SK-N-SH (cell line): Measurements from ENCODE around the gene UBTD2. TPM values are rescaled to one million over a fixed set of nuclear protein-coding genes. Genes with fewer than 3 reads are reported as not detected.

Experiments used
- CTCF ChIA-PET: fragments of 300-600, 350-600 bp; formaldehyde crosslinking; extraction: SDS; loops from one replicate; lab custom pipeline; 2021; lab: Yijun Ruan, JAX
- POLR2A ChIA-PET: fragments of 350-600 bp; sonication (Branson Sonifier 250); formaldehyde crosslinking; extraction: SDS; loops from one replicate; lab custom pipeline; 2020; ENCODE audit warnings: antibody characterized with exemption, inconsistent platforms; lab: Yijun Ruan, JAX
- DNase-seq: peaks from one replicate; pipeline ENCODE4 v3.0.0; 2012
- H2AFZ ChIP-seq: fragments of 200-600 bp; sonication (generic); 2 replicates; pipeline ENCODE4 v1.8.1; 2016; ENCODE audit warnings: antibody characterized with exemption, mild to moderate bottlenecking, low read depth
- H3F3A ChIP-seq: fragments of 200-600 bp; sonication (generic); replicated peaks from 2 replicates; pipeline ENCODE3; 2016; ENCODE audit warnings: antibody characterized with exemption, mild to moderate bottlenecking; ENCODE audit not compliant: insufficient read depth
- H3K27ac ChIP-seq, 2 experiments: fragments of 200-500 bp in 1 of 2; fragments of 200-600 bp in 1 of 2; sonication (Bioruptor generic) in 1 of 2; sonication (generic), shearing (Covaris generic) in 1 of 2; 2 replicates each; pipeline versions ENCODE4 v1.5.1 to v1.6.1; 2014 to 2016; ENCODE audit warnings: low read depth in 2 of 2, inconsistent platforms in 1 of 2, low read length in 1 of 2, mild to moderate bottlenecking in 1 of 2, mixed read lengths in 1 of 2
- H3K27me3 ChIP-seq: fragments of 200-600 bp; sonication (generic), shearing (Covaris generic); 2 replicates; pipeline ENCODE4 v1.6.1; 2016; ENCODE audit warnings: mixed run types; ENCODE audit not compliant: insufficient read depth
- H3K36me3 ChIP-seq, 2 experiments: fragments of 200-500 bp in 1 of 2; fragments of 200-600 bp in 1 of 2; sonication (Bioruptor generic) in 1 of 2; sonication (generic) in 1 of 2; replicated peaks in 1 of 2; 2 replicates each; pipeline versions ENCODE3 to v1.5.1; 2014 to 2016; ENCODE audit warnings: low read length in 1 of 2, mild to moderate bottlenecking in 1 of 2; ENCODE audit not compliant: insufficient read depth in 2 of 2, control insufficient read depth in 1 of 2
- H3K4me1 ChIP-seq, 2 experiments: fragments of 200-500 bp in 1 of 2; fragments of 200-600 bp in 1 of 2; sonication (Bioruptor generic) in 1 of 2; sonication (generic), shearing (Covaris generic) in 1 of 2; 2 replicates each; pipeline versions ENCODE4 v1.5.1 to v1.6.1; 2014 to 2016; ENCODE audit warnings: low read depth in 1 of 2, low read length in 1 of 2, mixed run types in 1 of 2; ENCODE audit not compliant: insufficient read depth in 2 of 2, control insufficient read depth in 1 of 2
- H3K4me2 ChIP-seq: fragments of 200-600 bp; sonication (generic), shearing (Covaris generic); 2 replicates; pipeline ENCODE4 v1.6.1; 2017; ENCODE audit warnings: mixed run types
- H3K4me3 ChIP-seq, 2 experiments: fragments of 200-500 bp in 1 of 2; fragments of 200-600 bp in 1 of 2; sonication (Bioruptor generic) in 1 of 2; sonication (generic), shearing (Covaris generic) in 1 of 2; 2 replicates each; pipeline versions ENCODE4 v1.5.1 to v1.8.1; 2014 to 2016; ENCODE audit warnings: low read depth in 2 of 2, inconsistent platforms in 1 of 2, low read length in 1 of 2, mild to moderate bottlenecking in 1 of 2, mixed read lengths in 1 of 2, moderate library complexity in 1 of 2
- H3K79me2 ChIP-seq: fragments of 200-600 bp; sonication (generic); 2 replicates; pipeline ENCODE4 v1.8.1; 2017; ENCODE audit warnings: mild to moderate bottlenecking; ENCODE audit not compliant: insufficient read depth
- H3K9ac ChIP-seq: fragments of 200-600 bp; sonication (generic); 2 replicates; pipeline ENCODE4 v1.6.1; 2017; ENCODE audit warnings: mixed run types
- H3K9me2 ChIP-seq: fragments of 200-600 bp; sonication (generic); 2 replicates; pipeline ENCODE4 v1.6.1; 2017; ENCODE audit warnings: mixed run types
- H3K9me3 ChIP-seq: fragments of 200-600 bp; sonication (generic); 2 replicates; pipeline ENCODE4 v1.6.1; 2017; ENCODE audit warnings: mixed run types, mild to moderate bottlenecking, moderate library complexity
- H4K20me1 ChIP-seq: fragments of 200-600 bp; sonication (generic); 2 replicates; pipeline ENCODE4 v1.6.1; 2017; ENCODE audit warnings: mild to moderate bottlenecking, mixed run types; ENCODE audit not compliant: insufficient read depth
- CHD2 ChIP-seq: fragments of 150-350 bp; IDR thresholded peaks from 2 replicates; pipeline ENCODE4 v1.6.1; 2018; ENCODE audit warnings: low read length; ENCODE audit not compliant: partially characterized antibody
- ELF1 ChIP-seq: IDR thresholded peaks from 2 replicates; pipeline ENCODE4 v1.4.0; 2012
- EP300 ChIP-seq, 2 experiments: IDR thresholded peaks; 2 replicates each; pipeline versions ENCODE4 v1.4.0 to v1.6.1; 2012; ENCODE audit warnings: borderline replicate concordance in 1 of 2, low read depth in 1 of 2, low read length in 1 of 2
- FOSL2 ChIP-seq: IDR thresholded peaks from 2 replicates; pipeline ENCODE4 v1.4.0; 2012; ENCODE audit warnings: low read depth, mild to moderate bottlenecking, moderate library complexity, borderline replicate concordance
- GABPA ChIP-seq: IDR thresholded peaks from 2 replicates; pipeline ENCODE4 v1.4.0; 2012; ENCODE audit warnings: low read depth, mild to moderate bottlenecking
- MEF2A ChIP-seq: IDR thresholded peaks from 2 replicates; pipeline ENCODE4 v1.4.0; 2012; ENCODE audit warnings: low read depth, borderline replicate concordance
- POLR2AphosphoS5 ChIP-seq: IDR thresholded peaks from 2 replicates; pipeline ENCODE4 v1.6.1; 2012; ENCODE audit warnings: low read depth, low read length
- RFX5 ChIP-seq: IDR thresholded peaks from 2 replicates; pipeline ENCODE4 v1.6.1; 2012; ENCODE audit warnings: mild to moderate bottlenecking, improper control_type of control experiment, low read length
- SIN3A ChIP-seq: IDR thresholded peaks from 2 replicates; pipeline ENCODE4 v1.6.1; 2012; ENCODE audit warnings: low read depth, mild to moderate bottlenecking, low read length, moderate library complexity, borderline replicate concordance
- SMC3 ChIP-seq: IDR thresholded peaks from 2 replicates; pipeline ENCODE4 v1.6.1; 2012; ENCODE audit warnings: low read depth, low read length, improper control_type of control experiment
- TAF1 ChIP-seq: IDR thresholded peaks from 2 replicates; pipeline ENCODE4 v1.6.1; 2012; ENCODE audit warnings: low read depth, mild to moderate bottlenecking, low read length, moderate library complexity, borderline replicate concordance
- TCF12 ChIP-seq: IDR thresholded peaks from 2 replicates; pipeline ENCODE4 v1.4.0; 2012
- TEAD4 ChIP-seq: IDR thresholded peaks from 2 replicates; pipeline ENCODE4 v1.4.0; 2012; ENCODE audit warnings: mild to moderate bottlenecking, borderline replicate concordance; ENCODE audit not compliant: insufficient read depth
- YY1 ChIP-seq: IDR thresholded peaks from 2 replicates; pipeline ENCODE4 v1.4.0; 2012; ENCODE audit warnings: low read depth, mild to moderate bottlenecking
- WGBS: methylation state at CpG from one replicate; pipeline ENCODE4 v1.1.6; 2017; ENCODE audit warnings: low lambda C conversion rate; 5-methylcytosine and 5-hydroxymethylcytosine counted together
- polyA plus RNA-seq, 3 experiments: library from polyadenylated mRNA; depleted of rRNA; stranded (reverse); fragments of >200 nt; gene quantifications; 2 replicates each; pipeline ENCODE4 v1.2.3, GENCODE V29; 2012
- TF ChIP-seq, protein P1 (sequence below): IDR thresholded peaks from 2 replicates; pipeline ENCODE4 v1.4.0; 2012; ENCODE audit warnings: low read depth, borderline replicate concordance
- TF ChIP-seq, protein P2 (sequence below): IDR thresholded peaks from 2 replicates; pipeline ENCODE4 v1.6.1; 2012; ENCODE audit warnings: mild to moderate bottlenecking, low read depth, low read length, moderate library complexity
- TF ChIP-seq, protein P3 (sequence below): fragments of 150-350 bp; IDR thresholded peaks from 2 replicates; pipeline ENCODE4 v1.6.1; 2017; ENCODE audit warnings: antibody characterized with exemption, low read length, low read depth, borderline replicate concordance
- TF ChIP-seq, protein P4 (sequence below): IDR thresholded peaks from 2 replicates; pipeline ENCODE4 v1.4.0; 2012; ENCODE audit warnings: low read depth, borderline replicate concordance
- TF ChIP-seq, protein P5 (sequence below): IDR thresholded peaks from 2 replicates; pipeline ENCODE4; 2012

The UBTD2 gene
- polyA plus RNA-seq, 1 of the 3 experiments (the other 2 are of a cell fraction): 13.8 TPM

DNA sequence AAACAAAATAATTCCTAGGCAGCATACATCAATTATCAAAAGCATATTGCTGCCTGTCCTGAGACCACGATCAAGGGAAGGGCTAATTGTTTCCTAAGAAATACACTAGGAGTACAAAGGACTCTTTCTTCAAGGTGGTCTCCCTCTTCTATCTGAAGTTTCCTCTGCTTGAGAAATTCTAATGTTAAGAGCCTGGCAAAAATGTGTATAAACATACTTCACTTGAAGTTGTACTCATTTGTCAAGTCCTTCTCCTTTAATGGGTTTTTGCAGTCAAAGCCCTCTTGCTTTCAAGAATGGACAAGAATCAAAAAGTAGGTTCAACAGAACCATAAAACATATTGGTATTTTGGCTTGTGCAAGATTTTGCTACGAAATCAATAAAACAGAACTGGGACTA, 31.1 kb downstream of the UBTD2 start:
- Histone ChIP-seq H3K36me3 (peaks cover 8 to 31% of the 10 kb centered on the region in 2 experiments), H4K20me1 (peaks cover 13% of the 10 kb centered on the region), H3K27ac (no peak overlapping the region), H3K4me2 (no peak overlapping the region), H3K27me3 (no peaks in the 10 kb centered on the region), H3K9me3 (no peaks in the 10 kb centered on the region; the same call in 1 of the 2 replicates), H3K79me2 (peaks cover 85% of the 10 kb centered on the region), H3K9me2 (no peaks in the 10 kb centered on the region), H3K4me1 (no peaks in the 10 kb centered on the region), H2AFZ (no peak overlapping the region), H3K4me3 (no peak overlapping the region), H3K9ac (no peak overlapping the region), H3F3A (peaks cover 17% of the 10 kb centered on the region)
- 96% methylated on average over 2 of the region's 2 CpGs for WGBS
- ChIA-PET POLR2A (no interaction called here), CTCF (no interaction called here)
- TF ChIP-seq TEAD4 (no peak), FOSL2 (no peak), TAF1 (no peak), ELF1 (no peak), SIN3A (no peak), RFX5 (no peak), GABPA (no peak), TCF12 (no peak), CHD2 (no peak), EP300 (IDR thresholded peaks at IDR 0.05; ENCODE audit: borderline replicate concordance in 1 of 2, low read depth in 1 of 2, low read length in 1 of 2) (no peak), YY1 (no peak), MEF2A (no peak), SMC3 (no peak), POLR2AphosphoS5 (no peak)
- TF ChIP-seq, protein P1, sequence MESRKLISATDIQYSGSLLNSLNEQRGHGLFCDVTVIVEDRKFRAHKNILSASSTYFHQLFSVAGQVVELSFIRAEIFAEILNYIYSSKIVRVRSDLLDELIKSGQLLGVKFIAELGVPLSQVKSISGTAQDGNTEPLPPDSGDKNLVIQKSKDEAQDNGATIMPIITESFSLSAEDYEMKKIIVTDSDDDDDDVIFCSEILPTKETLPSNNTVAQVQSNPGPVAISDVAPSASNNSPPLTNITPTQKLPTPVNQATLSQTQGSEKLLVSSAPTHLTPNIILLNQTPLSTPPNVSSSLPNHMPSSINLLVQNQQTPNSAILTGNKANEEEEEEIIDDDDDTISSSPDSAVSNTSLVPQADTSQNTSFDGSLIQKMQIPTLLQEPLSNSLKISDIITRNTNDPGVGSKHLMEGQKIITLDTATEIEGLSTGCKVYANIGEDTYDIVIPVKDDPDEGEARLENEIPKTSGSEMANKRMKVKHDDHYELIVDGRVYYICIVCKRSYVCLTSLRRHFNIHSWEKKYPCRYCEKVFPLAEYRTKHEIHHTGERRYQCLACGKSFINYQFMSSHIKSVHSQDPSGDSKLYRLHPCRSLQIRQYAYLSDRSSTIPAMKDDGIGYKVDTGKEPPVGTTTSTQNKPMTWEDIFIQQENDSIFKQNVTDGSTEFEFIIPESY: no peak
- TF ChIP-seq, protein P2, sequence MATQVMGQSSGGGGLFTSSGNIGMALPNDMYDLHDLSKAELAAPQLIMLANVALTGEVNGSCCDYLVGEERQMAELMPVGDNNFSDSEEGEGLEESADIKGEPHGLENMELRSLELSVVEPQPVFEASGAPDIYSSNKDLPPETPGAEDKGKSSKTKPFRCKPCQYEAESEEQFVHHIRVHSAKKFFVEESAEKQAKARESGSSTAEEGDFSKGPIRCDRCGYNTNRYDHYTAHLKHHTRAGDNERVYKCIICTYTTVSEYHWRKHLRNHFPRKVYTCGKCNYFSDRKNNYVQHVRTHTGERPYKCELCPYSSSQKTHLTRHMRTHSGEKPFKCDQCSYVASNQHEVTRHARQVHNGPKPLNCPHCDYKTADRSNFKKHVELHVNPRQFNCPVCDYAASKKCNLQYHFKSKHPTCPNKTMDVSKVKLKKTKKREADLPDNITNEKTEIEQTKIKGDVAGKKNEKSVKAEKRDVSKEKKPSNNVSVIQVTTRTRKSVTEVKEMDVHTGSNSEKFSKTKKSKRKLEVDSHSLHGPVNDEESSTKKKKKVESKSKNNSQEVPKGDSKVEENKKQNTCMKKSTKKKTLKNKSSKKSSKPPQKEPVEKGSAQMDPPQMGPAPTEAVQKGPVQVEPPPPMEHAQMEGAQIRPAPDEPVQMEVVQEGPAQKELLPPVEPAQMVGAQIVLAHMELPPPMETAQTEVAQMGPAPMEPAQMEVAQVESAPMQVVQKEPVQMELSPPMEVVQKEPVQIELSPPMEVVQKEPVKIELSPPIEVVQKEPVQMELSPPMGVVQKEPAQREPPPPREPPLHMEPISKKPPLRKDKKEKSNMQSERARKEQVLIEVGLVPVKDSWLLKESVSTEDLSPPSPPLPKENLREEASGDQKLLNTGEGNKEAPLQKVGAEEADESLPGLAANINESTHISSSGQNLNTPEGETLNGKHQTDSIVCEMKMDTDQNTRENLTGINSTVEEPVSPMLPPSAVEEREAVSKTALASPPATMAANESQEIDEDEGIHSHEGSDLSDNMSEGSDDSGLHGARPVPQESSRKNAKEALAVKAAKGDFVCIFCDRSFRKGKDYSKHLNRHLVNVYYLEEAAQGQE: no peak
- TF ChIP-seq, protein P3, sequence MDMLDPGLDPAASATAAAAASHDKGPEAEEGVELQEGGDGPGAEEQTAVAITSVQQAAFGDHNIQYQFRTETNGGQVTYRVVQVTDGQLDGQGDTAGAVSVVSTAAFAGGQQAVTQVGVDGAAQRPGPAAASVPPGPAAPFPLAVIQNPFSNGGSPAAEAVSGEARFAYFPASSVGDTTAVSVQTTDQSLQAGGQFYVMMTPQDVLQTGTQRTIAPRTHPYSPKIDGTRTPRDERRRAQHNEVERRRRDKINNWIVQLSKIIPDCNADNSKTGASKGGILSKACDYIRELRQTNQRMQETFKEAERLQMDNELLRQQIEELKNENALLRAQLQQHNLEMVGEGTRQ: no peak
- TF ChIP-seq, protein P4, sequence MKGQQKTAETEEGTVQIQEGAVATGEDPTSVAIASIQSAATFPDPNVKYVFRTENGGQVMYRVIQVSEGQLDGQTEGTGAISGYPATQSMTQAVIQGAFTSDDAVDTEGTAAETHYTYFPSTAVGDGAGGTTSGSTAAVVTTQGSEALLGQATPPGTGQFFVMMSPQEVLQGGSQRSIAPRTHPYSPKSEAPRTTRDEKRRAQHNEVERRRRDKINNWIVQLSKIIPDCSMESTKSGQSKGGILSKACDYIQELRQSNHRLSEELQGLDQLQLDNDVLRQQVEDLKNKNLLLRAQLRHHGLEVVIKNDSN: no peak
- TF ChIP-seq, protein P5, sequence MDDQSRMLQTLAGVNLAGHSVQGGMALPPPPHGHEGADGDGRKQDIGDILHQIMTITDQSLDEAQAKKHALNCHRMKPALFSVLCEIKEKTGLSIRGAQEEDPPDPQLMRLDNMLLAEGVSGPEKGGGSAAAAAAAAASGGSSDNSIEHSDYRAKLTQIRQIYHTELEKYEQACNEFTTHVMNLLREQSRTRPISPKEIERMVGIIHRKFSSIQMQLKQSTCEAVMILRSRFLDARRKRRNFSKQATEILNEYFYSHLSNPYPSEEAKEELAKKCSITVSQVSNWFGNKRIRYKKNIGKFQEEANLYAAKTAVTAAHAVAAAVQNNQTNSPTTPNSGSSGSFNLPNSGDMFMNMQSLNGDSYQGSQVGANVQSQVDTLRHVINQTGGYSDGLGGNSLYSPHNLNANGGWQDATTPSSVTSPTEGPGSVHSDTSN: no peak
- no peak for DNase-seq
